Stimulated activated CD8-positive, alpha-beta memory T cell treated with anti-CD3 and anti-CD28 coated beads, Interleukin-4, amount 100 ng/mL, for 48 hours (primary cell): ENCODE results near the gene TMEM243.
"Not testable (repeated sequence)": the region's sequence is repeated elsewhere in the genome, so short reads cannot be mapped to it uniquely, and the experiment has no call there.

Experiments
- DNase-seq: peaks from one replicate; pipeline ENCODE4 v3.0.0-alpha.2; 2020

TMEM243 gene

DNA sequence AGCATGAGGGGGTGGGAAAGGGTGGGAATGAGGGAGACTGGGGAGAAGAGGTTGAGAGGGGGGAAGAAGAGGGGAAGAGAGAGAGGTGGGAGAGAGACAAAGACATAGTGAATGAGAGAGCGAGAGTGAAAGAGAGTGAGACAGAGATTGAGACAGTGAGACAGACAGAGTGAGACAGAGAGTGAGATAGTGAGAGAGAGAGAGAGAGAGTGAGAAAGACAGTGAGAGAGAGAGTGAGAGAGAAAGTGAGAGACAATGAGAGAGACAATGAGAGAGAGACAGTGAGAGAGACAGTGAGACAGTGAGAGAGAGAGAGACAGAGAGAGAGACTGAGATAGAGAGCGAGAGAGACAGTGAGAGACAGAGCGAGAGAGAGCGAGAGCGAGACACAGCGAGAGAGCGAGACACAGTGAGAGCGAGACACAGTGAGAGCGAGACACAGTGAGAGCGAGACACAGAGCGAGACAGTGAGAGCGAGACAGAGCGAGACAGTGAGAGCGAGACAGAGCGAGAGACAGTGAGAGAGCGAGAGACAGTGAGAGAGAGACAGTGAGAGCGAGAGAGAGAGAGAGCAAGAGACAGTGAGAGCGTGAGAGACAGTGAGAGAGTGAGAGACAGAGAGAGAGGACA lies 10.1 kb downstream of the TMEM243 start:
- no peak for DNase-seq

DNA sequence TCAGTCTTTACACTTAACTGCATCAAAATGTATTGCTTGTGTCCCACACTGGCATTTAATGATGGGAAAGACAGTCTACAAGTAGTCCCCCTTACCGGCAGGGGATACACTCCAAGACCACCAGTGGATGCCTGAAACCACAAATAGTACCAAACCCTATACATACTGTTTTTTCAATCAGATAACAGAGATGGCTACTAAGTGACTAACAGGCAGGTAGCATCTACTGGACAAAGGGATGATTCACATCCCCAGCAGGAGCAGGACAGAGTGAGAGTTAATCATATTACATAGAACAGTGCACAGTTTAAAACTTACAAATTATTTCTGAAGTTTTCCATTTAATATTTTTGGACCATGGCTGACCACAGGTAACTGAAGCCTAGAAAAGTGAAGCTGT lies 13.2 kb downstream of the TMEM243 start:
- DNase-seq = no peak

DNA sequence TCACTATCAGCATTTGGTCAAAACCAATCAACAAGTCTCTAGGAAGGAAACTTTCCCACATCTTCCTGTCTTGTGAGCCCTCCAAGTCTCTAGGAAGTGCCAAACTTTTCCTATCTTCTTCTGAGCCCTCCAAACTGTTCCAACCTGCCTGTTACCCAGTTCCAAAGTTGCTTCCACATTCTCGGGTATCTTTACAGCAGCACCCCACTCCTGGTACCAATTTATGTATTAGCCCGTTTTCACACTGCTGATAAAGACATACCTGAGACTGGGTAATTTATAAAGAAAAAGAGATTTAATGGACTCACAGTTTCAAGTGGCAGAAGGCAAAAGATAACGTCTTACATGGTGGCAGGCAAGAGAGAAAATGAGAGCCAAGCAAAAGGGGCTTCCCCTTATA lies 13.8 kb downstream of the TMEM243 start:
- DNase-seq = not testable (repeated sequence)

DNA sequence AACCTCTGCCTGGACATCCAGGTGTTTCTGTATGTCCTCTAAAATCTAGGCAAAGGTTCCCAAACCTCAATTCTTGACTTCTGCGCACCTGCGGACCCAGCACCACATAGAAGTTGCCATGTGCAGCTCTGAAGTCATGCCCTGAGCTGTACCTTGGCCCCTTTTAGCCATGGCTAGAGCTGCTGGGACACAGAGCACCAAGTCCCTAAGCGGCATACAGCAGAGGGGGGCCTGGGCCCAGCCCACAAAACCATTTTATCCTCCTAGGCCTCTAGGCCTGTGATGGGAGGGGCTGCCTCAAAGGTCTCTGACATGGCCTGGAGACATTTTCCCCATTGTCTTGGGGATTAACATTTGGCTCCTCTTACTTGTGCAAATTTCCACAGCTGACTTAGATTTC lies 14.6 kb downstream of the TMEM243 start:
- no peak for DNase-seq

DNA sequence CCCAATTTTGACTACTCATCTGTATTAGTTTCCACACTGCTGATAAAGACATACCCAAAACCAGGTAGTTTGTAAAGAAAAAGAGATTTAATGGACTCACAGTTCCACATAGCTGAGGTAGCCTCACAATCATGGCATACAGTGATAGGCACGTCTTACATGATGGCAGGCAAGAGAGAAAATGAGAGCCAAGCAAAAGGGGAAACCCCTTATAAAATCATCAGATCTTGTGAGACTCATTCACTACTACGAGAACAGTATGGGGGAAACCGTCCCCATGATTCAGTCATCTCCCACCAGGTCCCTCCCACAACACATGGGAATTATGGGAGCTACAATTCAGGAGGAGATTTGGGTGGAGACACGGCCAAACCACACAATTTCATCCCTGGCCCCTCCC lies 15.6 kb downstream of the TMEM243 start:
- DNase-seq = not testable (repeated sequence)

DNA sequence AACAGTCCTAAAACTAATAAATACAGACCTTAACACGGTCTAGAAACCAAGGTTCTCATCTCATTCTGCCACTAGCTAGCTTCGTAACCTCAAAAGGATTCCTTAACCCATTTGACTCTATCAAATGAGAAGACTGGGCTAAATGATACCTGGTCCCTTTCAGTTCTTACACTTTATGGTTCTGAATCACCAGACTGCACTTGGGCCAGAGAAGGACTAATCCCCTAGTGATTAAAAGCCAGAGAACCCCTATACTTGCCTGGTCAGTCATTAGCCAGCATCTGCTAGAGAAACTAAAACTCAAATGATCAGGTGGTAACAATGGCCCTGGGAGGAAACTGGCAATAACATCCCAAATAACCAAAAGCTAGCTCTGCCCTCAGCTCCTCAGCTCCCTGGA lies 16.8 kb downstream of the TMEM243 start:
- DNase-seq = no peak

DNA sequence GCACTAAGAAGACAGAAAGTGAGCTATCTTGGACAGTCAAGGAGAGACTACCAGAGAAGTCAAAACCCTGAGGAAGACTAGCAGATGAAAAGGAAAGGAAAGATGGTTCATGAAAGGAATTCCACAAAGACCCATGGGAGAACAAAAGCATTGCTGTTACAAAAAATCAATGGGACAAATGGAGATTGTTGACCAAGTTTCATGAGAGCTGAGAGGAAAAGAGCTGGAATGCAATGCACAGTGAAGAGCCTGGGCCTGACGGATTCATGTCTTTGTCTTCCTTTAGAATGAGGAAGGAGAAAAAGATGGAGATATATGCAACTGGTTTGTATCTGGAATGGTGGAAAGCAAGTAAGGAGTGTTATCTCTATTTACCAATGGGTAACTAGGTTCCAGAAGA lies 17.3 kb downstream of the TMEM243 start:
- DNase-seq = no peak

DNA sequence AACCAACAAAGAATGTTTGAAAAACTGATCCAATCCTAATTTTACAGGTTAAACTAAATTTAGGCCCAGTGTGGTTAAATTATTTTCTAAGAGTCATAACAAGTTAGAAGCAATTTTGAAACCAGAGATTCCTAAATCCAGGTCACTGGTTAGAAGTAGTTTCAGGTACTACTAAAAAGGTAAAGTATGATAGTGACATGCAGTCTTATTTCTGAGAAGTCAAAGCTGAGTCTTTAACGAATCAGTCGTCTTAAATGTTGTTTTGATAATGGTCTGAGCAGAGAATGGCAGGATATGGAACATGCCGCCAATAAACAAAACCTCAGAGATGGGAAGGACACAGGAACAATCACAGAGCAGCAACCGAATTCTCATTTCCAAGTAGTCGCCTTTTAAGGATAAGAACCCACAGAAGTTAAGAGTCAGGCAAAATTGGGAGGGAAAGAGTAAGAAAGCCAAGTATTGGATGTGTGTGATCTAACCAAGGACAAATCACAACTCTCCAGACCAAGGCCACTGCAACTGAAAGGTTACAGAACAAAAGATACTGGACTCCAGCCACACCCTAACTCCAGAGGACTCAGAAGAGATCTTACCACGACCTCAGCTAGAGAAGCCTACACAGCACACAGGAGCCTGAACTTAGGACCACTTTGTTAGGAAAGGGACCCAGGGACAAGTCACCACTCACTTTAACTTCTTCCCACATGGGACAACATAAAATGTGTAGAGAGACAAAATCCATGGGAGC lies 19.7 kb downstream of the TMEM243 start:
- no peak for DNase-seq

DNA sequence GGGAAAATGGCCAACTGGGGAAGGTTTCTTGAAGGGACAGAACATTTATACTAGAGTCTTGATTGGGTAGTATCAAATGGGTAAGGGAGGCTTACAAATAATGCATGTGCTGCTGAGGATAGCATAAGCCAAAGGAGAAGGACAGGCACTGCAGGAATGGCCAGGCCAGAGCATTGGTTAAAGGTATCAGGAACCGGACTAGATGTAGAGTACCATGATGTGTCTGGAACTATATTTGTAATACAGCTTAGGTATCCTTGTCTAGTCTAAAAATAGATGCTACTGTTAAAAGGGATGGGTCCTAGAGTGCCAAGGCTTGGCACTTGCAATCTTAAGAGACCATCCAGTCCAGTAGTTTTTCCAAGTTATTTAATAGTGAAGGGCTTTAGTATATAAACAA lies 20.3 kb downstream of the TMEM243 start:
- DNase-seq = no peak

DNA sequence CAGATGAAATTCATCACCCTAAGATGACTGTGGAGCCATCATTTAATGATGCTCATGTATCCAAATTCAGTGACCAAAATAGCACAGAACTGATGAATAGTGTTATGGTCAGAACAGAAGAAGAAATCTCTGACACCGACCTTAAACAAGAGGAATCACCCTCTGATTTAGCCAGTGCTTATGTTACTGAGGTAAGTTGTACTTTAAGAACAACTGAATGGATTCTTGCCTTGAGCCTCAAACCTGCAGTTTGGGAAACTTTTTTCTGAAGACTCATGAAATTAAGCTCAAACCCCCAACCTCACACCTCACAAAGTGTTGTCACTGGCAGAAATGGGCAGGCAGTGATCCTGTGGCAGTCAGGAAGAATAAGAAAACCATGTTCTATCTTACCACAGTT lies 25.6 kb downstream of the TMEM243 start:
- DNase-seq = no peak

DNA sequence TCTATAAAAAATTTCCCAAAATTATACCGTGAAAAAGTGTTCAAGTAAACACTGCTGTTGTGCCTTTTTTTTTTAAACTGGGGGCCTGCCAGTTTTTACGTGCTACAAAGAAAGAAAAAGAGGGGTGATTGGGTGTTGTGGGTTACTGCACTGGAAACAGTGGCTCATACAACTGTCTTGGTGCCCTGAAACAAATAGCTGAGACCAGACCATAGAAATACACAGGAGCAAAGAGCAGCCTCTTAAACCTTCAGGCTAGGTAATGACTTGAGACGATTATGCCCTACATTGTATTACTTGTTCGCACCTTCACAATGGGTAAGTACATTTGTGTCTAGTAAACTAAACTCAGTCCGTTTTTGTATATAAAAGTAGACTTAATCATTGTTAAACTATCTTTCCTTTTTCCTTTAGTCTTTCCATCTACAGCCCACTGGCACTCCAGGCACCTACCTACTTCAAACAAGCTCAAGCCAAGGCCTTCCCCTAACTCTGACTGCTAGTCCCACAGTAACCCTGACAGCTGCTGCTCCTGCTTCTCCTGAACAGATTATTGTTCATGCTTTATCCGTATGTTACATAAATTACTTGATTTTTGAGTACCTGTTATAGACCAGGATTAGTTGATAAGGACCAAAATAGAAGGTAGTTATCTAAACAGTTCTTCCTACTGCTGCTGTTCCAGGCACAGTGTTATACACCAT lies 26.6 kb downstream of the TMEM243 start:
- DNase-seq = no peak

DNA sequence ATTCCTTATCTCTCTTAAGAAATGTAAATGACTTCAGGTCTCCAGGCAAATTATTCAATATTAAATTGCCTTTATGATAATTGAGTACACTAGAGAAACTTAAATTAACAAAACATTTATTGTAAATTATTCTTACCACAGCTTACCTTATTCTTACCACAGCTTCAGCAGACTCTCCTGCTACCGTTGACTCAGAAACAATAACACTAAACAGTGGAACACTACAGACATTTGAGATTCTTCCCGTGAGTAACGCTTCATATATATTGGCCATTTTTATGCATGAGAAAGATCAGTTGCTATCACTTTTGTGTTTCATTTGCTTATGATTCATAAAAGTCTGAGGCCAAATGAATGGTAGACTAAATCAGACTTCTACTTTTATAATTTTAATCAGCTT lies 28.7 kb downstream of the TMEM243 start:
- DNase-seq = no peak

DNA sequence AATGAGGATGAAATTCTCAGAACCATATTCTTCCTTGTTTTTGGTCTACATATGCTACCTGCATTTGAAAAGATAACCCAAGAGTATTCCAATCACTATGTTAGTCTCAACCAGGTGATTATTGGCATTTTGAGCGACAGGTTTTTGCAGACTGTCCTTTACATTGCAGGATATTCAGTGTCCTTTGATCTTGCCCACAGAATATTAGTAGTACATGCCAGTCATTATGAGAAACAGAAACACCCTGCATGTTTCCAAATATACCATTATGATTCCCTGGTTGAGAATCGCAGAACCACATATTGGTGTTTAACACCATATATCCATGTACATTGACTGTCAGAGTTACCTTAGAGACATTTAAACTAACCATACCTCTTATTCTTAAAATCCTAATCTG lies 30.6 kb downstream of the TMEM243 start:
- no peak for DNase-seq

DNA sequence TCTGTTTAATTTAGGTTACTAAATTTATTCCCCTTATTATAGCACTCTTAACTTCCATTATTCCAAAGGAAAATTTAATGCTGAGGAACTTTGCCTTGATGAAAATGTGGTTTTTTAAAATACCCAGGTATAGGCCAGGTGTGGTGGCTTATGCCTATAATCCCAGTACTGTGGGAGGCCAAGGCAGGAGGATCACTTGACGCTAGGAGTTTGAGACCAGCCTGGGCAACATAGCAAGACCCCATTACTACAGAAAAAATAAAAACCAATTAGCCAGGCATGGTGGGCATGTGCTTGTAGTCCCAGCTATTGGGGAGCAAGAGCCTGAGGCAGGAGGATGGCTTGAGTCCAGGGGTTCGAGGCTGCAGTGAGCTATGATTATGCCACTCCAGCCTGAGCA lies 32.4 kb downstream of the TMEM243 start:
- no peak for DNase-seq

DNA sequence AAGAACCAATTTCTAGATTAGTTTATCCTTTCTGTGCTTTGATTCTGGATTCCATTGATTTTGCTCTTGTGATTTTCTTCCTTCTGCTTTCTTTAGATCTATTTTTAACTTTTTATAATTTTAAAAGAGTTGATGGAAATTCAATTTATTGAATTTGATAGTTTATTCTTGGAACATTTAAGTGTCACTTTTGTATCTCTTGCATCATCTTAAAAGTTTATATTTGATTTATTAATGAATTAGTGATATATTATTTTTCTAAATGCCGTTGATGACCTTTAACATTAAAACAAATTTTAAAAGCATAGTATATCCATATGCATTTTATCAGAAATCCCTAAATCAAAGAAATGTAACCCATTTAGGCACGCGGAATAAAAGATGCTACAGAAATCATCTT lies 40.4 kb downstream of the TMEM243 start:
- DNase-seq = no peak

DNA sequence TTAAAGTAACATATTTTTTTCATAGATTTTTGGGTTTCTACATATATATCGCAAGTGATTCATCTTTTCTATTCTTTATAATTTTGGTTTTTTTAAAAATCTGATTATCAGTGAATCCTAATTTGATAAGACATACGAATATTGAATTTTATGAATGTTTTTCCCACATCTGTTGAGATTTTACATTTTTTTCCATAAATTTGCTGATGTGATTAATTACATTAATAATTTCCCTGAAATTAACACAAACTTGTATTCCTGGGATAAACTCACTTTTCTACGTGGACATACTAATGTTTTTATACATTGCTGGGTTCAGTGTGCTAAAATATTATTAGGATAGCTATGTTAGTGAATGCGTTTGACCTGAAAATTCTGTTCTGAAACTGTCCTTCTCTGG lies 41.2 kb downstream of the TMEM243 start:
- DNase-seq = no peak

DNA sequence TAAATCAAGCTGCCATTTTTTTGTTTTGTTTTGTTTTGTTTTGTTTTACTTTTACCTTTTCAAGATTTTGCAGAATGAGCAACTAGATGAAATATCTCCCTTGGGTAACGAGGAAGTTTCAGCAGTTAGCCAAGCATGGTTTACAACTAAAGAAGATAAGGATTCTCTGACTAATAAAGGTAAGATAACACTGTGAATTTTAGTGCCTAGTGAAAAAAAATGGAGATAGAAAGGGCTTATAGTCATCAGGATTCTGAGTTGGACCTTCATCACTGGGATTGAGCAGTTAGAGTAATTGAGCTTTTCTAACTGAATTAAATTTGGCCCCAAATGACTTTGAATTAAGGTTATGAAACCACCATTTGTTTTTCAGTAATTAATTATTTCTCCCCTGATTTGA lies 46.1 kb downstream of the TMEM243 start:
- DNase-seq = no peak

DNA sequence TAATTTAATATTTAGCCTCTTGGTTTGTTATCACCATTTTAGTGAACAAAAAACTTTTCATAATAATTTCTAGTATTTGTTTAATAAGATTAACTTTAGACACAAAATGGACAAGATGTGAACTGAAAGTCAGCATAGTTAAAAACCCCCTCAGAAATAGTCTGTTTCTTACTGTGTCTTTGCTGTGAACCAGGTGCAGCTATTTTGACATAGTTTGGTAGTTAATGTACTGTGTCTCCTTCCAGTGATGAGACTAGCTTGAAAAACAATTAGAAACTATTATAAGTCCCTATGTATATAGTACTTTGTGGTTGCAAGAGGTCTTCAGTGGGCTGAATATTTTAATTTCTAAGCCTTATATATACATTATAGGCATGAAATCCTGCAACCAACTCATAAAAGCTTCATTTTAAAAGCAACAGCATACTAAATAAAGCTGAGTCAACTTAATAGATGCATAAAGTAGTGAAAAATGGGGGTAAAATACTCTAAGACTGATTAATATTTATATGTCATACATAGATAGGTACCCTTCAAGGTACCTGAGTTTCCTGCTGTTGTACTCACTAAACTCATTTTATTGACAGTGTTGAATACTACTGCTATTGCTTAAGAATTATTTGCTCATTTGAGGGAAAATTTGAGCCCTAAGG lies 48.1 kb downstream of the TMEM243 start:
- DNase-seq = no peak

DNA sequence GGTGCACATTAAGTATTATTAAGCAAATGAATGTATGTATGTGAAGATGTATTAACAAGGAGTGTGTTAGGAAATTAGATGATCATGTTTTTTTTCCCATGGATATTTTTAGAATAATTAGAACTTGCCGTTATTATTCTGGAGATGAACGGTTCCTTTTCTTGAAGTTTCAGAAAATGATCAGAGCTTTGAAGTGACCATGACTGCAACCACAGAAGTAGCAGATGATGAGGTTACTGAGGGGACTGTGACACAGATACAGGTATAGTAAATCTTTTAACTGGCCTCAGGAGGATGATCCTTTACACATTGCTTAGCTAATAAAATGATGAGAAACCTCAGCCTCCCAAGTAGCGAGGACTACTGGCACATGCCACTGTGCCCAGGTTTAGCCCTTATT lies 48.7 kb downstream of the TMEM243 start:
- DNase-seq = no peak

DNA sequence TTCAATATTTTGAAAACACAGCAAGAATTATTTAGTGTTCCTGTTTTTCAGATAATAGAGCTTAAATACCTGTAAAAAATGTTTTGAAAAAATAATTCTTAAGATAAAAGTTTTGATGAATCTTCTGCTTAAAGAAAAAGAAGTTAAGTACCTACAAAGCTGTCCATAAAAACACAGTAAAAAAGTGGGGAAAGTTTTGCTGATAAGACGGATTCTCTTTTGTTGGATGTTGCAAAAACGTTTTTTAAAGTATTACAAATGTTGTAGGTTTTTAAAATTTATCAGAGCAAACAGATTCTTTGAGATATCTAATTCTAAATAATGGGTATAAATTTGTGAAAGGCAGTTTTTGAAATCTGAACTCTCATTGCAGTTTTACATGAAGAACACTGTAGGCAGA lies 55.1 kb downstream of the TMEM243 start:
- DNase-seq = no peak

DNA sequence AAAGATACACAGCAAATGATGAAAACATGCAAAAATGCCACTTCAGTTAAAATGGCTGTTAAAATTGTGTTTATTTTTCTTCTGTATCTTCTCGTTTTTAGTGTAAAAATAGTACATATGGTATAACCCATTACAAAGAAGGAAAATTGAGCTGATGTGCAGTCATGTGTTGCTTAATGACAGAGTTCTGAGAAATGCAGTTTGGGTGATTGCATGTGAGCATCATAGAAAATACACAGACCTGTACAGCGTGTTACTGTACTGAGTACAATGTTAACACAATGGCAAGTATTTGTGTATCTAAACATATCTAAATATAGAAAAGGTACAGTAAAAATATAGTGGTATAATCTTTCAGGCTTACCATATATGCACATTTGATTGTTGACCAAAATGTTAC lies 60.0 kb downstream of the TMEM243 start:
- no peak for DNase-seq

DNA sequence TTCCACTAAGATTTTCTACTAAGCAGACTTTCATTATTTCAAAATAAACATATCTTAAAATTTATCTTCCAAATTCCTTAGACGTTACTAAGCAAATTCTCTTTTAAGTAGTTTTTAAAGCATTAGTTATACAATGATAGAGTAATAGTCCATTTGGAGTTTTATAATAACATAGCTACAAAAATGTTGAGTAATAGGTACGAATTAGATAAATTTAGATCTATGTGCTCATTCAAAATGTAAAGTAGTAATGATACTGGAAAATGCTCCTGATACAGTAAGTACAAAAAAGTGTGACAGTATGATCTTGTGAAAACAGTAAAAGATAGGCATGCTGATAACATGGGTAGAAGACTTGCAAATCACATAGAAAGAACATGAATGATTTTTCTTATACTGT lies 62.8 kb downstream of the TMEM243 start:
- no peak for DNase-seq

DNA sequence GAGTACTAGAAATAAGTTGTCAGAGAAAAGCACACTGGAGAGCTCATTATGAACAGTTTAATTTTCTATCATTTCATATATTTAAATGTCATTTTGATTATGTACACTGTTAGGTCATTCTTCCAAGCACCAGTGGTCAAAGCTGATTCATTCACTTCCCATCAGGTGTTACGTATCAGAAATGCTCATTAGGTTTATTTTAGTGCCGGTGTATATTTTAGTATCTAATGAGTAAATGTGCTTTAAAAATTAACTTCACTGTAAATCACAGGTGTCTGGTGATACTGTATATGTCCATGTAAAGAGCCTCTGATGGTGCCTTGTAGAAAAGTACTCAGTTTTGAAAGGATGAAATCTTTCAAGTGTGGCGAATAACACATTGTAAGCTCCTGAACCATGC lies 63.7 kb downstream of the TMEM243 start:
- DNase-seq = no peak

DNA sequence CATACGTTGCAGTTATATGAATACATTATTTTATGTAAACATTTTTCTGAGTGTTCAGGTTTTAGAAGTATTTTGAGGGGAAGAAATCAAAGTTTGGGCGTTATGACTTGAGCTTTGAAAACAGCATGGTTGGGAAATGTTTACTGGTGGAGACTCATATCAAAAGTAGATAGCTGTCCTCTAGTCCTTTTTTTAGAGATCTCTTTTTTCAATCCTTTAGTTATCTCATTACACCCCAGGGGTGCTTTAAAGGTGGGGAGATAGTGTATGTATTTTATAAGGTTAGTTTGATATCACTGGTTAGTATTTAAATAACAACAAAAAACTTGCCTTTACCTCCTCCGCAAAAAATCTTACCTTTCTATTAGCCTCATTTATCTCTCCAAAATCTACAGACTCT lies 65.0 kb downstream of the TMEM243 start:
- DNase-seq = no peak
